GM12874 (cell line): ENCODE measurements around the gene GNB1.

Source experiments
- CTCF ChIP-seq: IDR thresholded peaks from 2 replicates; pipeline ENCODE4 v1.5.1; 2011; ENCODE audit warnings: low read depth, mild to moderate bottlenecking, control low read depth, low read length, moderate library complexity; ENCODE audit not compliant: insufficient read depth

GNB1 gene

GRCh38 chr1:1788136-1788535 is 102.8 kb downstream of the GNB1 start:
- TF ChIP-seq CTCF: no peak

DNA sequence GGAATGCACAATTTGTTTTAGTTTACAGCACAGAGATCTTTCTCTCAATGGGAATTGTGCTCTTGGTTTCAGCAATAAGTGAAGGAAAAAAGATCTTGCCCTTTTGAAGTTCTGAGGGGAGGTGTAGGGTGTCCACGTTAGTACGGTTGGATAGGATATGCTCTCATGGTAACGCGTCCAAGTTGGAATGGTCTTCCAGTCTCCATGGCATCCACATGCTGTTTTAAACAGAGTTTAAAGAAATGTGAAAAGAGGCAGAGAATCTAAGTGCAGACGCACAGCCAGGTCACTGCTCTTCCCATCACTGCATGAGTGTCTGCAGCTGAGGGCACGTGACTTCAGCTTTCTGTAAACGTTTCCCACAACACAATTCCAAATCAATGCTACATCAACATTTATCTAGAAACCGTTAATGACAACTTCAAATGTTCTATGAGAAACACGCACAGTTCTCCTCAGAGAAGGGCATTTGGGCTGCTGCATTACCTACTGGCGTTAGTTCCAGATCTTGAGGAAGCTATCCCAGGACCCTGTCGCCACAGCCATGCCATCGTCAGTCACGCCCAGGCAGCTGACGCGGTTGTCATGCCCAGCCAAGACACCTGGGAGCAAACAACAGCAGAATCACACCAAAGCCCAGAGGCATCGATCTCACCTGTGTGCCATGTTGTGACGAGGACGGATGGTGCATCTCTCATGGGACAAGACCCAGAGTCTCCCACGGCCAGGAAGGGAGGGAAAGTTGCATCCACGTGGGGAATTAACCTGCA is 103.9 kb downstream of the GNB1 start:
- TF ChIP-seq CTCF: no peak

- no peak for TF ChIP-seq CTCF
Observed at GRCh38 chr1:1785666-1786065, 105.2 kb downstream of the GNB1 start.

- TF ChIP-seq CTCF: no peak
Observed at GRCh38 chr1:1784933-1785332, 106.0 kb downstream of the GNB1 start.

DNA sequence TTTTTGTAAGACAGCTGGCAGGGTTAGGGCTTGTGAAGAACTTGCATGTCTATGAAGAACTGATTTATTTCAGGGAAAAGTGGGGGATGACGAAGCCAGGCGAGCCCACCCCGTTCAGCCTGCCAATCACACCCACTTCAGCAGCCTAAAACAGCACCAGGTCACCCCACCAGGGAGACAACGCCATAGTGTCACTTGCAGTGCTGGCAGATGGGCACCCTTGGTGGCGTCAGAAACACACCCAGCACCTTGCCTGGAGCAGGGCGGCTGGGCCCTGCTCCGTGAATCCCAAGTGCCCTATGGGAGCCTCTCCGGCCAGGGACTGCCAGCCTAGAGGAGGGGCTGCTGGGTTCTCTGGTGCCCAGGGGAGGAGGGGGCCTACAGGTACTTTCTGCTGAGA is 107.6 kb downstream of the GNB1 start:
- no peak for TF ChIP-seq CTCF

DNA sequence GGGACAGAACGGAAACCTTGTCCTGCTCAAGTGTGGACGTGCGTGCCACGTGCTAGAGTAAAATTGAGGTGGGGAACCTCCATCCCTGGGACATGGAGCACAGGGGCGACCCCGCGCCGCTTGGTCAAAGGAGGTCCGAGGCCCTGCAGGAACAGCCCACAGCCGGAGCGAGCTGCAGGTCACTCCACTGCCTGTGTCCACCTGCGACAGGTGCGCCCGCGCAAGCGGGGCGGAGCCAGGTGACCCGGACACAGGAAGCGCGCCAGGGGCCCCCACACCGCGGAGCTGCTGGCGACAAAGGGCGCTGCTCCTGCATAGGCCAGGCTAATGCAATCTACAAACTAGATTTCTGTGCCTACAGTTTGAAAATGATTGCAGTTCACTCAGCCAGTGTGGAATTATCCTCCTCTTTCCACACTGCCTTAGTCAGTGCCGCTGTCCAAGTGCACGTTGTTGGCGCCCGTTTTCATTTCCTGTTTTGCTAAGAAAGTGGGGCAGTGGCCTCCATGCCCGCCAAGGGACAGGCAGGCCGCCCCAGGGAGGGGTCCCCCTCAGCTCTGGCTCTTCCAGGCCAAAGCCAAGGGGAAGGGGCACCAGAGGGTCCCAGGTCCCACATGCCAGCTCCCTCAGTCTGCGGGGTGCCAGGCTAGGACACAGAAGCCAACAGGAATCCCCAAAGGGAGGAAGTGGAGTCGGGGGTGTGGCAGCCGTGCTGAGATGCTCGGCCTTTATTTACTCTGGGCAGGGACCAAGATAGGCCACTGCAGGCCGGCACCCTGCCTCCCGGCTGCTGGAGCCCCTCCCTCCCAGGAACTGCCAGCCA is 108.3 kb downstream of the GNB1 start:
- TF ChIP-seq CTCF: no peak

GRCh38 chr1:1781526-1781903 is 109.4 kb downstream of the GNB1 start:
- no peak for TF ChIP-seq CTCF
